ENCODE measurements around the gene CEP85.

- TF ChIP-seq, protein P1, sequence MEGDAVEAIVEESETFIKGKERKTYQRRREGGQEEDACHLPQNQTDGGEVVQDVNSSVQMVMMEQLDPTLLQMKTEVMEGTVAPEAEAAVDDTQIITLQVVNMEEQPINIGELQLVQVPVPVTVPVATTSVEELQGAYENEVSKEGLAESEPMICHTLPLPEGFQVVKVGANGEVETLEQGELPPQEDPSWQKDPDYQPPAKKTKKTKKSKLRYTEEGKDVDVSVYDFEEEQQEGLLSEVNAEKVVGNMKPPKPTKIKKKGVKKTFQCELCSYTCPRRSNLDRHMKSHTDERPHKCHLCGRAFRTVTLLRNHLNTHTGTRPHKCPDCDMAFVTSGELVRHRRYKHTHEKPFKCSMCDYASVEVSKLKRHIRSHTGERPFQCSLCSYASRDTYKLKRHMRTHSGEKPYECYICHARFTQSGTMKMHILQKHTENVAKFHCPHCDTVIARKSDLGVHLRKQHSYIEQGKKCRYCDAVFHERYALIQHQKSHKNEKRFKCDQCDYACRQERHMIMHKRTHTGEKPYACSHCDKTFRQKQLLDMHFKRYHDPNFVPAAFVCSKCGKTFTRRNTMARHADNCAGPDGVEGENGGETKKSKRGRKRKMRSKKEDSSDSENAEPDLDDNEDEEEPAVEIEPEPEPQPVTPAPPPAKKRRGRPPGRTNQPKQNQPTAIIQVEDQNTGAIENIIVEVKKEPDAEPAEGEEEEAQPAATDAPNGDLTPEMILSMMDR (IDR thresholded peaks at IDR 0.05), result no peak
- TF ChIP-seq POLR2A (IDR thresholded peaks at IDR 0.05) (no peak), EP300 (IDR thresholded peaks at IDR 0.05) (no peak)
These were observed 35.2 kb downstream of the CEP85 start for GRCh38 chr1:26269198-26269550.

Data from gastroesophageal sphincter (tissue), 3 donors.